ENCODE results near the gene NPPB. TPM values are rescaled to one million over a fixed set of nuclear protein-coding genes. Genes with fewer than 3 reads are reported as not detected.

Gene NPPB
- total RNA-seq, 1 donor from 2014 or later = 5.4 TPM

- Histone ChIP-seq H3K4me3 (ENCODE audit: low read depth, low read length) (no peak overlapping the region), H3K36me3 (ENCODE audit: control insufficient read depth, insufficient read depth, low read length) (peaks cover 2% of the 10 kb centered on the region), H3K27me3 (ENCODE audit: control insufficient read depth, insufficient read depth, low read length) (no peaks in the 10 kb centered on the region)
- DNase-seq (ENCODE audit: low read depth) = no peak
- TF ChIP-seq CTCF (IDR thresholded peaks at IDR 0.05; ENCODE audit: insufficient read depth, low read length, poor library complexity, severe bottlenecking) = no peak
These were observed 13.0 kb downstream of the NPPB start for GRCh38 chr1:11845641-11846335.

DNA sequence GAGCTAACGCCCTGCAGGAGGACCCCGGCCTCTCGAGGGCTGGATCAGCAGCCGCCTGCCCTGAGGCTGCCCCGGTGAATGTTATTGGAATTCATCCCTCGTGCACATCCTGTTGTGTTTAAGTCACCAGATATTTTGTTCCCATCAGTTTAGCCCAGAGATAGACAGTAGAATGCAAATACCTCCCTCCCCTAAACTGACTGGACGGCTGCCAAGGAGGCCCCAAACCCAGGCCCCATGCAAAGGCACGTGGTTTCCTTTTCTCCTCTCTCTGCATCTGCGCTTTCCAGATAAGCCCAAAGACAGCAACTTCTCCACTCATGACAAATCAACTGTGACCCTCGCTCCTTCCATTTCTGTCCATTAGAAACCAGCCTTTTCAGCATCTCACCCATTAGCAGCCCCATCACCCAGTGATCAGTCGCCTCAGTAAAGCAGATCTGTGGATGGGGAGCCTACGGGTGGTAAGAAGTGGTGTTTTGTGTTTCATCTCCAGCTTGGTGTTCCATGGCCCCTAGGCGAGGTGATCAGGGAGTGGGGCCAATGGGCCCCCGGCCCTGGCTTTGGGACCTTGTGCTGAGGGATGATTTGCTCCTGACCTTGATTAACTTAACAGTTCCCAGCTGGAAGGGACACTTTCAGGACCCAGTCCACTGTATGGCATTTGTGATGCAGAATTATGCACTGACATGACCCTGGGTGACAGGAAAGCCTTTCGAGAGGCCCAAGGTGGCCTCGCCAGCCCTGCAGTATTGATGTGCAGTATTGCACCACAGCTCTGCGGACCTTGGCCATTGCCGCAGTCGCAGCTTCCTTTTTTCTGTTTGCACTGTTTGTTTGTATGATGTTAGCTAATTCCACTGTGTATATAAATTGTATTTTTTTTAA is 16.3 kb downstream of the NPPB start:
- no peak for DNase-seq (ENCODE audit: low read depth)
- no peak overlapping the region for H3K4me3 ChIP-seq (ENCODE audit: low read depth, low read length)
- H3K36me3 ChIP-seq (ENCODE audit: control insufficient read depth, insufficient read depth, low read length) = peaks cover 2% of the 10 kb centered on the region
- H3K27me3 ChIP-seq (ENCODE audit: control insufficient read depth, insufficient read depth, low read length) = no peaks in the 10 kb centered on the region
- no peak for TF ChIP-seq CTCF (IDR thresholded peaks at IDR 0.05; ENCODE audit: insufficient read depth, low read length, poor library complexity, severe bottlenecking)

GRCh38 chr1:11841245-11842153 is 17.2 kb downstream of the NPPB start:
- no peak for TF ChIP-seq CTCF (IDR thresholded peaks at IDR 0.05; ENCODE audit: insufficient read depth, low read length, poor library complexity, severe bottlenecking)
- no peak for DNase-seq (ENCODE audit: low read depth)
- no peak overlapping the region for H3K4me3 ChIP-seq (ENCODE audit: low read depth, low read length)
- no peaks in the 10 kb centered on the region for H3K27me3 ChIP-seq (ENCODE audit: control insufficient read depth, insufficient read depth, low read length)
- peaks cover 2% of the 10 kb centered on the region for H3K36me3 ChIP-seq (ENCODE audit: control insufficient read depth, insufficient read depth, low read length)

DNA sequence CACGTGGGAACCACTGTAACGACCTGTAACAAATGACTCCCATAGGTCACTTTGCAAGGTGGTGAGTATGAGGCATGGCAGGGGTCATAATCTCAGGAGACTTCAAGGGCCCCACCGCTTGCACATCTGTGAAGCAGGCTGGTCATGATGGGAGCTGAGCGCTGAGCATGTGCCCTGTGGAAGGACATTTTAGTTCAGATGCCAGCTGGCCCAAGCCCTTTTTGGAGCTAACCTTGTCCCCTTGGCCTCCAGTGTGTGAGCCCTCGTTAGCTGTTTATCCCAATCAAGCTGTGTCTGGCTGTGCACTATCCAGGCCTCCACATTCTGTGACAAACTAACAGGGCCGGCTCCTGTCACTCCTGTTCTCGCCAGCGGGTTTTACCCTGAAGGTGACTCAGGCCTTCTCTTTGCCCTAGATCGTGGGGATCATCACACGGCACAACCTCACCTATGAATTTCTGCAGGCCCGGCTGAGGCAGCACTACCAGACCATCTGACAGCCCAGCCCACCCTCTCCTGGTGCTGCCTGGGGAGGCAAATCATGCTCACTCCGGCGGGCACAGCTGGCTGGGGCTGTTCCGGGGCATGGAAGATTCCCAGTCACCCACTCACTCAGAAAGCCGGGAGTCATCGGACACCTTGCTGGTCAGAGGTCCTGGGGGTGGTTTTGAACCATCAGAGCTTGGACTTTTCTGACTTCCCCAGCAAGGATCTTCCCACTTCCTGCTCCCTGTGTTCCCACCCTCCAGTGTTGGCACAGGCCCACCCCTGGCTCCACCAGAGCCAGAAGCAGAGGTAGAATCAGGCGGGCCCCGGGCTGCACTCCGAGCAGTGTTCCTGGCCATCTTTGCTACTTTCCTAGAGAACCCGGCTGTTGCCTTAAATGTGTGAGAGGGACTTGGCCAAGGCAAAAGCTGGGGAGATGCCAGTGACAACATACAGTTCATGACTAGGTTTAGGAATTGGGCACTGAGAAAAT is 18.7 kb downstream of the NPPB start:
- TF ChIP-seq CTCF (IDR thresholded peaks at IDR 0.05; ENCODE audit: insufficient read depth, low read length, poor library complexity, severe bottlenecking) = no peak
- Histone ChIP-seq H3K27me3 (ENCODE audit: control insufficient read depth, insufficient read depth, low read length) (no peaks in the 10 kb centered on the region), H3K36me3 (ENCODE audit: control insufficient read depth, insufficient read depth, low read length) (peaks cover 6% of the 10 kb centered on the region), H3K4me3 (ENCODE audit: low read depth, low read length) (no peak overlapping the region)
- no peak for DNase-seq (ENCODE audit: low read depth)

Data from kidney epithelial cell (primary cell).